ENCODE data around the gene DCLK1.

Gene DCLK1

GRCh38 chr13:35833031-35833430 is 298.2 kb downstream of the DCLK1 start:
- DNase-seq (ENCODE audit: low read depth, low spot score): no peak

DNA sequence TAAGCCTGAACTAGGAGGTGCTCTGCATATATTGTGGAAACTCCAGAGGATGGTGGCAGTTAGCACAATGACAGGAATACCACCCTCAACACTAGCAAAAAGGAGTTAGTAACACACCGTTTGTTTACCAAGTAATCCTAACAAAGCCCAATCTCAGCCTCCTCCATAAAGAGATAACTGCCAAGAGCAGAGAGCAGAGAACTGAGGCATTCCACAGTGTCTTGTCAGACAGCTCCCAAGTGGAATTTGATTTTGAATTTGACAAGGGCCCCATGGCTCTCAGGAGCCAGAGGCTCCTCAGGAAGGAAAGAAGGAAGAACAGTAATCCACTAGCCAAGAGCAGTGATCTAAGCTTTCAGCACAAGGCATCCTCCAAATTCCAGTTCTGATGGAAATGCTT is 298.6 kb downstream of the DCLK1 start:
- DNase-seq (ENCODE audit: low read depth, low spot score): no peak

DNA sequence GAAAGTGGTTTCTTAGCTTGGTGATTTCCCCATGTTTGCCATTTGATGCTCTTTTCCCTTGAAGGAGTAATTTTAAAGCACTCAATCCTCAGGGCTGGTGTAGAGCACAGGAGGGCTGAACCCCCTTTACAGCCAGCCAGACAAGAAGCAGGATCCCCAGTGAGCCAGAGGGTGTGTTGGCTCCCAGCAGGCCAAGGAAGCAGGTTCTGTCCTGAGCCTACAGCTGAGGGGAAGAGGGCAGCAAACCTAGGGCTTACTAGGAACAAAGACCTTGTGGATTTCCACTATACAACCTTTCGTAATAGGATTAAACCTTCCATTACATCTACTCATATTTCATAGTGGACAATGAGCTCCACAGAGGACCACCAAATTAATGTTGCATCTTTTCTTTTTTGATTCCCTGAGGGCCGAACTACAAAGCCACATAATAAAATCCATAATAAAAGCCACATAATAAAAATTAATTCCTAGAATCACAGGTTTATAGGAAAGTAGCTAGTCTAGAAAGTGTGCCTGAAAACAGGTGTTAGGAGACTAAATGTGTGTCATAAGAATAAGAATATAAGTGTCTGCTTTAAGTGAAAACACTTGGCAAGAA is 300.2 kb downstream of the DCLK1 start:
- DNase-seq (ENCODE audit: low read depth, low spot score): no peak

GRCh38 chr13:35826626-35827254 is 304.4 kb downstream of the DCLK1 start:
- DNase-seq (ENCODE audit: low read depth, low spot score): no peak

DNA sequence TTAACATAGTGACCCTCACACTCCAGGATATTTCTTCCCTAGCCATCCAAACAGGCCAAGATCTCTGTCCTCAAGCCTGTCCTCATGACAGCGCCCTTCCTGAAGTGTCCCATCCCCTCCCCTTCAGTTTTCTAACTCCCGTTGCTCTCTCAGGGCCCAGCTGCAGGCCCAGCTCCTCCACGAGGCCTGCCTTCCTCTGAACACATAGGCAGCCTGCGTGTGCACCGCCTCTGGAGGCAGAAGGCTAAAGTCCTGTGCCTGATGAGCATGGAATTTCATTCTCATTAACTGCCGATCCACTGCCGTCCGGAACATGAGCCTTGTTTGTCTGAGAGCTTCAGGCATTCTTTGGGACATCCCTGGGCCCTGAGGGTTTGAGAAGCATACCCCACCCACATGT is 306.4 kb downstream of the DCLK1 start:
- no peak for DNase-seq (ENCODE audit: low read depth, low spot score)

DNA sequence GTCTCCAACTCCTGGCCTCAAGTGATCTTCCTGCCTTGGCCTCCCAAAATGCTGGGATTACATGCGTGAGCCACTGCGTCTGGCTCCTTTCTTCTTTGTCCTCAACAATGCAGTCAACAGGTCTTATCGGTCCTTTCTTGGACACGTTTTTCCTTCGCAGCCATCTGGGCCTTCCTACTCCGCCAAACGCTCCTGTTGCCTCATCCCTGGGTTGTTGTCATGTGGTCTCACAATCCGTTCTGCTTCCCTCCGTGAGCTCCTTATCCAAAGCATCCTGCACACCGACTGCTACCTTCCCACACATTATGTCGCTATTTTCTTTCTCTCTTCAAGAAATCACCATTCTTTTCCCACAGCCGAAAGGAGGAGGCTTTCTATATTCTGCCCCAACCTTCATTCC is 306.8 kb downstream of the DCLK1 start:
- no peak for DNase-seq (ENCODE audit: low read depth, low spot score)

DNA sequence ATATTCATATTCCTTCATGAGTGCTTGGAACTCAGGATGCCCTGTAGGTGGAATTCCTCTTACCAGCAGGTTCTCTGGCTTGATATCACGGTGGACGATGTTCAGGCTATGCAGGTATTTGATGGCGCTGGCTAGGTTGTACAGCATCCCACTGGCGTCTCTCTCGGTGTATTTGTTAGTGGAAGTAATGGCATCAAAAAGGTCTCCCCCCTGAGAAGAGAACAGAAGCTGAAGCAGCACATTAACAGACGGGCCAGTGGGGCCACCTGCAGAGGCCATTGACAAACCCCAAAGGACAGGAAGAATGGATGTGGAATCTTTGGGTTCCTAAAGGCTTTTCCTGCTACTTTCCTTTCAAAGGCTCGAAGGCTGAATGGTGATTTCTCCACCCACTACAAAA is 308.5 kb downstream of the DCLK1 start:
- no peak for DNase-seq (ENCODE audit: low read depth, low spot score)

- DNase-seq (ENCODE audit: low read depth, low spot score): no peak
Observed at GRCh38 chr13:35818633-35819067, 312.5 kb downstream of the DCLK1 start.

- no peak for DNase-seq (ENCODE audit: low read depth, low spot score)
Observed at GRCh38 chr13:35817642-35818607, 313.3 kb downstream of the DCLK1 start.

DNA sequence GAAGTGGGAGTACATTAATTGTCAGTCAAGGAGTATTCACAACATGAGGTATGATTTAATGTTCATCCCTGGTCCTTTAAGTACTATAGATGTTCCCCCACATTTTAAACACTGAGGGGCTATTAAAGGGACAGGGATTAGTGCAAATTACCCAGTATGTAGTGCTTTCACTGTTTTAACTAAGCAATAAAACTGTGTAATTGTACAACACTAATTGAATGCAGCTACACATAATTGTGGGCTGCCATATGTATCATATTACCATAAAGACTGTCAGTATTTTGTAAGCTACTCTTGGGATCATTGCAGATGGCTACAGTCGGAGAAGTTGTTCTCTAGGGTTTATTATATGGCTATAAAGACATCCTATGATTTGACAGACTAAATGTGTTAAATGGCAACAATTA is 316.6 kb downstream of the DCLK1 start:
- no peak for DNase-seq (ENCODE audit: low read depth, low spot score)

- no peak for DNase-seq (ENCODE audit: low read depth, low spot score)
Observed at GRCh38 chr13:35812736-35813135, 318.4 kb downstream of the DCLK1 start.

- no peak for DNase-seq (ENCODE audit: low read depth, low spot score)
Observed at GRCh38 chr13:35810321-35810720, 320.9 kb downstream of the DCLK1 start.

- DNase-seq (ENCODE audit: low read depth, low spot score): no peak
Observed at GRCh38 chr13:35808846-35809245, 322.3 kb downstream of the DCLK1 start.

DNA sequence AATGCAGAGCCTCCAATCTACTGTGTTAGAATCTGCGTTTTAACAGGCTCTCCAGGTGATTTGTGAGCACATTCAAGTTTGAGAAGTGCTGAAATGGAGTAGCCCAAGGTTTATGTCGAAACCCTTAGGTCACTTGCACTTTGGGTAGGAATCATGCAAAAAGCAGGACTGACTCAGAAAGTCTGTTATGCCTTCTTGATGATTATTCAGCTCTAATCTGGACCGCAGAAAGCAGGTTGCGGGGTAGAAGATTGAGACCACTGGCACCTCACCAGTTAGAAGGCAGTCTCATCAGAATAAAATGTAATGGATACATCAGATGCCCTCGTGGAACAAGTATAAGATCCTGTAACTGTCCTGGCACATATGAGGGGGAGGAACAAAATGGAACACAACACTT is 326.3 kb downstream of the DCLK1 start:
- DNase-seq (ENCODE audit: low read depth, low spot score): no peak

DNA sequence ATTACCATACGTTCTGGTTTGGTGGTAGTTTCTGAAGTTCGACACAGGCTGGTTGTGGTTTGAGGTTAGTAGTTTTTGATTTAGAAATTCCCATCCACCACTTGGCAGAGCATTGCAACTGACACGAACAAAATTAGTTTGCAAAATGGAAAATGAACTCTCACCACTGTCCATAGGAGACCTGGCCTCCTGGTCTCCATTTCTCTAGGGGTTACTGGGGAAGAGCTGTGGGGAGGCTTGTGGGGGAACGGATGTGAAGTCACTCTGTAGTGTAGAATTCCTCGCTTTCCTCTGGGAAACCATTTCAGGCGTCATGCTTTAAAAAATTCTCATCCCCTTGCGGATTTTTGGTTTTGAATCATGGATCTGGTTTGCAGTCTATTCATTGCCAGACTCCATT is 333.2 kb downstream of the DCLK1 start:
- DNase-seq (ENCODE audit: low read depth, low spot score): no peak

DNA sequence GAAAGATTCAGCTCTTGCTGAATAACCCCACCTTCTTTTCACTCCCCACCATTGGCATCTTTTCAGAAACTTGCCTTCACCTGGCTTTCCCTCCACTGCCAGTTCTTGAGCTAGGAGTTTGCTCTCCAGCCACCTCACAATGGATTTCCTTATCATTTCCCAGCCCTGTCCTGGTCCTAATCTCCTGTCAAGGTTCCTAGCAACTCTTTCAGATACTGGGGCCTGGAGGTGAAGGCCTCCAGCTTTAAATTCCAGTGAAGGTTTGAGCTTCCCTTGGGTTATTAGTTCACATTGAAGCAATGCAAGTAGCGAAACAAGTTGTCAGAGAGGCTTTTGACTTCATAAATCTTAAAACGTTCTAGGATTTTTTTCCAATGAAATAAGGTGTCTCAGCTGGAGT is 333.9 kb downstream of the DCLK1 start:
- DNase-seq (ENCODE audit: low read depth, low spot score): no peak

DNA sequence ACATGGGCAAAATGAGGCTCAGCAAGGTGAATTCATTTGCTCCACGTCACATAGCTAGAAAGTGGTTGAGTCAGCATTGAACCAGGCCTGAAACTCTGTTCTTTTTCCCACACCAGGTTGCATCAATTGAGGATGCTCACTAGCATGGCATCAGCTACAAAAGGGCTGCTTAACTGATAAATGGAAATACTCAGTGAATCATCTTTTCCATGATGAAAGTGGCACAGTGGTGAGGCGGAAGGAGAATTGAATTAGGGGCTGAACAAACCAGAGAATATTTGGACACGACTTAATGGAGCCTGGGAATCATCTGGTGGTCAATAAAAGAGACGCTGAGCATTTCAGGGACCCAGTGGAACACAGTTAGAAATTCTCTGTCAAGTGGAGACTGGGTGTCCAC is 334.6 kb downstream of the DCLK1 start:
- no peak for DNase-seq (ENCODE audit: low read depth, low spot score)

GRCh38 chr13:35794734-35795389 is 336.3 kb downstream of the DCLK1 start:
- DNase-seq (ENCODE audit: low read depth, low spot score): no peak

- DNase-seq (ENCODE audit: low read depth, low spot score): no peak
Observed at GRCh38 chr13:35793823-35794222, 337.4 kb downstream of the DCLK1 start.

GRCh38 chr13:35792911-35793310 is 338.3 kb downstream of the DCLK1 start:
- DNase-seq (ENCODE audit: low read depth, low spot score): no peak

DNA sequence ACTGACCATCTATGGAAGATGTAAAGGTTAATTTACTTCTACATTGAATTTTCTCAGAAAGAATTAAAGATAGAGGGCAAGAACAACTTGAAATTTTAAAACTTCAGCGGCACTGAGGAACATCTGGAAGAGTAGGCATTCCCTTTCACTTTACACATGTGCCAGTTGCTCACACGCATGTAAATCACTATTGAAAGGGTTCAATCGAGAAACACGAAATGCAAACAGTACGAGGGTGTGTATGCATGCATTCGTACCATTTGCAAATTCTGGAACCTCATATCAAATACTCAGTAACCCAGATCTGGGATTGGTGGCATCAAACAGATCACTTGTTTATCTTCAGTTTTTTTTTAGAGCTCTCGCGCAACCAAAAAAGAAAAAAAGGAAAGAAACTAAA is 339.2 kb downstream of the DCLK1 start:
- DNase-seq (ENCODE audit: low read depth, low spot score): no peak

DNA sequence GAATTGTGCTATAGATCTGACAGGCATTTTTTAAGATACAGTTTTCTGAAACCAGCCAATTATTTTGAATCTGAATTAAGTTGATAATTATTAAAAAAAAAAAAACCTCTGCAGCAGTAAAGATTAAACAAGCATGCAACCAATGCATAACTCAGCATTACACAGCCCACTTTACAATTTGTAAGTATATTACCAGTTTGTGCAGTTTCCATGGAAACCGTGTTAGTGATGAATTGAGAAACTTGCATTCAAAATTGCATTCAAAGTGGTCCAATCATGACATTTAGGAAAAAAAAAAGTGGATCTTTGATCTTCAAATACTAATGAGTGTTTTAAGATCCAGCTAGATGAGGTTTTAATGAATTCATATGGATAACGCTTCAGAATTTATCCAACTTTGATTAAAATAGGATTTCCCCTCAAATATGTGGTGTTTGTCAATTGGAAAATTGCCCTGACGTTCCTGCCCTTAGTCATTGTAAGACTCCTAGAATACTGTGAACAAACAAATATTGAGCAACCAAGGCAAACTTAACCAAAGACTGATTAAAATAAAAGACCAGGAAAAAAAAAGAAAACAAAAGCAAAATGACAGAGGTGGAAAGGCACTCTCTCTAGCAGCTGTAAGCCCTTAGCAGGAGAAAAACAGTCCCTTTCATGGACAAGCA is 339.9 kb downstream of the DCLK1 start:
- DNase-seq (ENCODE audit: low read depth, low spot score): no peak
